Measurements from ENCODE around the gene PTPRN.

The PTPRN gene

DNA sequence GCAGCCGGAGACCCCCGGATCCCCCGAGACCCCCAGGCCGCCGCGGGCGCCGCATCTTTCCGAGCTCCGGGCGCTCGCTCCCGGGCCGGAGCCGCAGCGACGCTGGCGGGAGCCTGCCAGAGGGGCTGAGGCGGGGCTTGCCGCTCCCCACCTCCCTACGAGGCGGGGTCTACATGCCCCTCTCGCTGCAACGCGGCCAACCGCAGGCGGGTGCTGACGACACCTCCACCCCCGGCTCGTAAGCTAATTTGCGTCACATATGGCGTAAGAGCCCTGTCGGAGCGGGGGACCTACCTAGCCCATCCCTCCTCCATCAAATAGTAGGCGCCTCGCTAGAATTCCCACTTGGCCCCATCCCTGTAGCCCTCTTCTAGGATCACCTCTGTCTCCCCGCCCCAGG lies at the start of gene PTPRN:
Gene PTPRN (minus strand): TSS at position 124 of the 400 bp plus-strand sequence. CDS start 69 bp downstream, at position 55.
- Histone ChIP-seq H3K4me3 (ENCODE audit: low read depth in 1 of 2, low read length in 2 of 2) (no peak within 1 kb of the TSS), H3K27me3 (ENCODE audit: low read depth, low read length) (peaks cover 28% of the 10 kb centered on the region), H3K27ac (ENCODE audit: low read length) (no peak within 1 kb of the TSS), H3K4me1 (ENCODE audit: control insufficient read depth in 1 of 2, insufficient read depth in 2 of 2, low read length in 2 of 2) (peaks cover 0 to 13% of the 10 kb centered on the region in 2 donors), H3K9me3 (ENCODE audit: control insufficient read depth in 1 of 2, low read length in 2 of 2) (no peaks in the 10 kb centered on the region), H3K36me3 (ENCODE audit: control insufficient read depth in 1 of 2, insufficient read depth in 2 of 2, low read length in 2 of 2) (no peaks in the 10 kb centered on the region)

DNA sequence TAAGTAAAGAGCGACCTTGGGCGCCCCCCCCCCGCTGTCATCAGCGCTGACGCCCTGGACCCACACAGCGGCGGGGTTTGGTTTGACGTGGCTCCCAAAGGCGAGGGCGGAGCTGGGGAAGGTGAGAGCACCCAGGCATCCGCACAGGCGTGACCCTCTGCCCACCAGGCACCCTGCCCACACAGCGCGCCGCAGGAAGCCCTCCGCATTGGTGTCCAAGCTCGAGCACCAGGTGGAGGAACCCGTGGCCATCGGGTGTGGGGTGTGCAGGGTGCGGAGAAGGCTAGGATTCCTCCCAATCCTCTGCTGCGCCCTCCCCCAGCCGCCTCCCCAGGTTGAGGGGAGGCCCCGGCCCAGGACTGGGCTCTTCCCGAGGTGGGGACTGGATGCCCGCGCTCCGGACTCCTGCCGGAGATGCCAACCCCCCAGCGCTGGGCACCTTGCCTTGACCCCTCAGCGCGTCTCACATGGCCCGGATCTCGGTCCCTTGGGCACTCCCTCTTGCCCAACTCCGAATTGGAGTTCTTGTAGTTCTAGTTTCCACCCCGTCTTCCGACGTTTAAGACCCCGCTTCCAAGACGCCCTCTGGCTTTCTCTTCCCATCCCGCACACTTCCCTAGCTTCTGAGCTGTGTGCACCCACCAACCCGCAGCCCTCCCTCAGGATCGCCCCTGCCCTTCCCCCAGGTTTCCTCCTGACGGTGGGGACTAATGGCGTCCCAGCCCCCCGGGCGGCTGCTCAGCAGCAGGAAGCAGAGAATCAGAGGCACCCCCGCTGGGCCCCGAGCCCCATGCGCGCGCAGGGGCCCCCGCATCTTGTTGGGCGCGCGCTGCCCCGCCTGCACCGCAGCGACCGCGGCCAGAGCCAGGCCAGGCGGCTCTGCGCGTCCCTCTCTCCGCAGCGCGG lies 49.2 kb upstream of the PTPRN start:
- Histone ChIP-seq H3K4me3 (ENCODE audit: low read depth in 1 of 2, low read length in 2 of 2) (peak overlapping the region in 1 of 2 donors; percentile 30), H3K27me3 (ENCODE audit: low read depth, low read length) (peaks cover 16% of the 10 kb centered on the region), H3K9me3 (ENCODE audit: control insufficient read depth in 1 of 2, low read length in 2 of 2) (no peaks in the 10 kb centered on the region), H3K36me3 (ENCODE audit: control insufficient read depth in 1 of 2, insufficient read depth in 2 of 2, low read length in 2 of 2) (no peaks in the 10 kb centered on the region), H3K27ac (ENCODE audit: low read length) (no peak overlapping the region), H3K4me1 (ENCODE audit: control insufficient read depth in 1 of 2, insufficient read depth in 2 of 2, low read length in 2 of 2) (peaks cover 4 to 14% of the 10 kb centered on the region in 2 donors)

DNA sequence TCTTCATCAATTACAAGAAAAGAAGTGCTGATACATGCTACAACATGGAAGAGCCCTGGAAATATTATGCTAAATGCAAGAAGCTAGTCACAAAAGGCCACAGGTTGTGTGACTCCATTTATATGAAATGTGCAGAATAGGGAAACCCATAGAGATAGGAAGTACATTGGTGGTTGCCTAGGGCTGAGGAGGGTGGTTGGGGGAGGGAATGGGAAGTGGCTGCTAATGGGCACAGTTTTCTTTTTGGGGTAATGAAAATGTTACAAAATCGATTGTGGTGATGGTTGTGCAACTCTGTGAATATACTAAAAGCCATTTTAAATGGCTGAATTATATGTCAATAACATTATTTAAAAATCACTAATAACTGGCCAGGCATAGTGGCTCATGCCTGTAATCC lies 47.6 kb upstream of the PTPRN start:
- Histone ChIP-seq H3K4me3 (ENCODE audit: low read depth in 1 of 2, low read length in 2 of 2) (no peak overlapping the region), H3K9me3 (ENCODE audit: control insufficient read depth in 1 of 2, low read length in 2 of 2) (no peaks in the 10 kb centered on the region), H3K36me3 (ENCODE audit: control insufficient read depth in 1 of 2, insufficient read depth in 2 of 2, low read length in 2 of 2) (no peaks in the 10 kb centered on the region), H3K27ac (ENCODE audit: low read length) (no peak overlapping the region), H3K4me1 (ENCODE audit: control insufficient read depth in 1 of 2, insufficient read depth in 2 of 2, low read length in 2 of 2) (peaks cover 0 to 14% of the 10 kb centered on the region in 2 donors), H3K27me3 (ENCODE audit: low read depth, low read length) (peaks cover 16% of the 10 kb centered on the region)

DNA sequence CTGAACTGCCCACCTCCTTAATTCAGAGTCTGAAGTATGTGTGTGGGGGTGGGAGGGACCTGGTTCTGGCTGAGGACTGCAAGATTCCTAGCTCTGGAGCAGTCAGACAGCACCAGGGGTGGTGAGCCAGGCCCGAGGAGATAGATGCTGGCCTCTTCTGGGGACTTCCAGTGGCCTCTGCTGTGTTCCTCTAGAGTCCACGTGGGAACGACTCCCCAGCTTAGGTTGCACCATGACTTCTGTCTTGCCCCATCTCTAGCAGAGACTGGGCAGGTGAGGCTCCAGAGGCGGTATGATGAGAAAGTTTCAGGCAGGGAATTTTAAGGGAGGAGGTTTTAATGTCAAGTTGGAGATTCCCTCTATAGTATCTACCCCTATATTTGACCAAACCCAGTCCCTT lies 45.4 kb upstream of the PTPRN start:
- peaks cover 16% of the 10 kb centered on the region for H3K27me3 ChIP-seq (ENCODE audit: low read depth, low read length)

DNA sequence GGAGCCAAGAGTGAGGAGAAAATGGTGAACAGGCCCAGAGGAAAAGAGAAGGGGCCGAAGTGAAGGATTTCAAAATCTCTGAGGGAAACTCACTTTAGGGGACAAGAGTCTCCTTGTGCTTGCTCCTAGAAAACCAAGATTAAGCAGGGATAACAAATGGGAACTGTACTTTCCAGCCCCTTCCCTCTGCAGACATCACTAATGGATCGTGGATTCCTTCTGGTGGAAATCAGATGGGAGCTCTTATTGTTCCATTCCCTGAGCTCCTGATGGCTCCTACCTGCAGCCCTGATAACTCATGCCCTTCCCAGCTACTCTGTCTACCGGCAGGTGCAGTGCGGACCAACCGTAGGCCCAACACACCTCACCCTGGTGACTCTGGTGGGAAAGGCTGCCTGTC lies 43.9 kb upstream of the PTPRN start:
- H3K36me3 ChIP-seq (ENCODE audit: control insufficient read depth in 1 of 2, insufficient read depth in 2 of 2, low read length in 2 of 2) = no peaks in the 10 kb centered on the region
- no peak overlapping the region for H3K27ac ChIP-seq (ENCODE audit: low read length)
- H3K4me3 ChIP-seq (ENCODE audit: low read depth in 1 of 2, low read length in 2 of 2) = no peak overlapping the region
- peaks cover 0 to 5% of the 10 kb centered on the region in 2 donors for H3K4me1 ChIP-seq (ENCODE audit: control insufficient read depth in 1 of 2, insufficient read depth in 2 of 2, low read length in 2 of 2)
- no peaks in the 10 kb centered on the region for H3K9me3 ChIP-seq (ENCODE audit: control insufficient read depth in 1 of 2, low read length in 2 of 2)
- H3K27me3 ChIP-seq (ENCODE audit: low read depth, low read length) = peaks cover 4% of the 10 kb centered on the region

More for the DNA sequence above, 45.4 kb upstream of the PTPRN start:
- Histone ChIP-seq H3K9me3 (ENCODE audit: control insufficient read depth in 1 of 2, low read length in 2 of 2) (no peaks in the 10 kb centered on the region), H3K27ac (ENCODE audit: low read length) (no peak overlapping the region), H3K4me3 (ENCODE audit: low read depth in 1 of 2, low read length in 2 of 2) (no peak overlapping the region), H3K4me1 (ENCODE audit: control insufficient read depth in 1 of 2, insufficient read depth in 2 of 2, low read length in 2 of 2) (peaks cover 0 to 14% of the 10 kb centered on the region in 2 donors), H3K36me3 (ENCODE audit: control insufficient read depth in 1 of 2, insufficient read depth in 2 of 2, low read length in 2 of 2) (no peaks in the 10 kb centered on the region)

DNA sequence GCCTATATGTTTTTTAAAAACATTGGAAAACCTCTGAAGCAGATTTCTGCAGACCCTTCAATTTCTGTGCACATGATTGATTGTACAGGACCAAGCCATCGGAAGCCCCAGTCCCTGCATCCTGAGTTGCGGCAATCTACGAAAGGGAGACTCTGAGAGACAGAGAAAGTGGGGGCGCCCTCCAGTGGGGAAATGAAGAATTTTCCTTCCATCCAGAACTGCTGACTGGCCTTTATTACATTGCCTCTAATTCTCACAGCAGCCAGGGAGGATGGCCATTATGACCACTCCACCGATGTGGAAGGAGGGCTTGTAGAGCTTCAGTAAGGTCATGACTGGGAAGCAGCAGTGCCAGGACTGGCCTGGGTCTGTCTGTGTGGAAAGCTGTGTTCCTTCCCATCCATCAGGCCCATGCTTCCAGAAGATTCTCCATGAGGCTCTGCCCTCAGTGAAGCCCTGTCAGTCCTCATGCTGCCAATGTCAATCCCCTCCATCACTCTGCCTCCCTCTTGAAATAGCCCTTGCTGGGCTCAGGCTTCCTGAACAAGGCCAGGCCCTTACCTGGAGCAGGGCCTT lies 43.3 kb upstream of the PTPRN start:
- H3K4me1 ChIP-seq (ENCODE audit: control insufficient read depth in 1 of 2, insufficient read depth in 2 of 2, low read length in 2 of 2) = no peaks in the 10 kb centered on the region
- no peaks in the 10 kb centered on the region for H3K9me3 ChIP-seq (ENCODE audit: control insufficient read depth in 1 of 2, low read length in 2 of 2)
- H3K27me3 ChIP-seq (ENCODE audit: low read depth, low read length) = no peaks in the 10 kb centered on the region
- no peak overlapping the region for H3K4me3 ChIP-seq (ENCODE audit: low read depth in 1 of 2, low read length in 2 of 2)
- H3K36me3 ChIP-seq (ENCODE audit: control insufficient read depth in 1 of 2, insufficient read depth in 2 of 2, low read length in 2 of 2) = no peaks in the 10 kb centered on the region
- H3K27ac ChIP-seq (ENCODE audit: low read length) = no peak overlapping the region

DNA sequence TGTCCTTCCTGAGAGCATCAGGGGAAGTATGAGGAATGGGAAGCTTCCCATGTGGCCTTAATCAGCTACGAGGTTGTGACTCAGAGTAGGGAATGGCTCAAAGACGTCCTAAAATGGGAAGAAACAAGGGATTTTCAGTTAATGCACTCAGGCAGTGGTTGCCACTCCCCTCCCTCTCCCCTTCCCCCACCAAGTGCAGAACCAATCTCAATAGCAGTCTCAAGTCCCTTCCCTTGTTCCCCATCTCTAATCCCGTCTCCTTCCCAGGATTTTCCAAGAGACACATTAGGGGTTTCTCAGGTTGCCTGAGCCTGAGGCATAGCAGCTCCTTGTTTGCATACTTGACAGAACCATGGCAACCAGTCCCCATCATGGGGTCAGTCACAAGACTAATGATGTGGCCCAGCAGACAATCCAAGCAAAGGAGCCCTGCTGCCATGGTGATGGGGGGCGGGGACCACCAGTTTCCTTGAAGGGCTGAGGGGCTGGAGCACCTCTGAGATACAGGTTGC lies 41.6 kb upstream of the PTPRN start:
- Histone ChIP-seq H3K27me3 (ENCODE audit: low read depth, low read length) (no peaks in the 10 kb centered on the region), H3K27ac (ENCODE audit: low read length) (no peak overlapping the region), H3K4me3 (ENCODE audit: low read depth in 1 of 2, low read length in 2 of 2) (no peak overlapping the region), H3K4me1 (ENCODE audit: control insufficient read depth in 1 of 2, insufficient read depth in 2 of 2, low read length in 2 of 2) (no peaks in the 10 kb centered on the region), H3K36me3 (ENCODE audit: control insufficient read depth in 1 of 2, insufficient read depth in 2 of 2, low read length in 2 of 2) (no peaks in the 10 kb centered on the region), H3K9me3 (ENCODE audit: control insufficient read depth in 1 of 2, low read length in 2 of 2) (no peaks in the 10 kb centered on the region)

DNA sequence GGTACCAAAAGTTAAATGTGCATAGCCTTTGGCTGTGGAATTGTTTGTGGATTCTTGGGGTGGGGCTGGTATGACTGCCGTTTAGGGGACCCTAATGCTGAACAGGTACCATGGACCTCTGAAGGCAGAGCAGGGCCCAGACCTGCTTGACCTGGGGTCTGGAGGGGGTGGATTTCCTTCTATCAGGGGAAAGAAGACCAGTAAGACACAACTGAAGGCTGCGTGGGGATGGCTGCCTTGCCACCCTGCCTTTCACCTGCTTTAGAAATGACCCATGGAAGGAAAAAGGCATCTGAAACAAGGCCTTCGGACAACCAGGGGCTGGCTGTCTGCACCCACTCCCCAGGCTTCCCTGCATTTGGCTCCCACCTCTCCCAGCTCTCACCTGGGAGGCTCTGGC lies 41.0 kb upstream of the PTPRN start:
- no peak overlapping the region for H3K4me3 ChIP-seq (ENCODE audit: low read depth in 1 of 2, low read length in 2 of 2)
- no peaks in the 10 kb centered on the region for H3K4me1 ChIP-seq (ENCODE audit: control insufficient read depth in 1 of 2, insufficient read depth in 2 of 2, low read length in 2 of 2)
- H3K27ac ChIP-seq (ENCODE audit: low read length) = no peak overlapping the region
- H3K9me3 ChIP-seq (ENCODE audit: control insufficient read depth in 1 of 2, low read length in 2 of 2) = no peaks in the 10 kb centered on the region
- no peaks in the 10 kb centered on the region for H3K27me3 ChIP-seq (ENCODE audit: low read depth, low read length)
- no peaks in the 10 kb centered on the region for H3K36me3 ChIP-seq (ENCODE audit: control insufficient read depth in 1 of 2, insufficient read depth in 2 of 2, low read length in 2 of 2)

DNA sequence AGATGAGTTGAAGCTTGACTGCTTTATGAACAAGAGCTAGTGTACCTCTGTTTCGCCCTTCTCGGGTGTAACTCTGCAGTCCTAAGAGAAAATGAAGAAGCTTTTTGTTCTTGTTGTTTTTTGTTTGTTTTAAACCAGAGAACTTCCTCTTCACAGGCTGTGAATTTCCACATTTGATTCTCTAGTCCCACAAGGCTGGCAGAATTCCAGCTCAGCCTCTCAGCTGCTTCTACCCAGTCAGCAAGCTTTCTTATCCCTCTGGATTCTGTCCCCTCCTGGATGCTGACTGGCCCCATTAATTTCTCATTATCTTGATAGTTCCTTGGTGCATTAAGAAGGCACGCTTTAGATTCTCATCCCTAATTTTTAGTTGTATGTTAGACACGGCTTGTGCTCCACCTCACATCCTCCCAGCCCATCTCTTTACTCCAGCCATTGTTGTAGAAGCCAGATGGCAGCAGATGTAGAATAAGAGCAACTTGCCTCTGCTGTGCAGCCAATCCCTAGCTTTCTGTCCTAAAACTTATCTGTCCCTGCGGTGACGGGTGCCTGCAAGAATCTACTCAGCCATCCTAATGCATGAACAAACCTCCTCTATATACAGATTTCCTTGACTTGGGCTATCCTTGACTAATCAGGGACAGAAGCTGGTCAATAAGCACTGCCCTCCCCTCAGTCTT lies 35.7 kb upstream of the PTPRN start:
- no peaks in the 10 kb centered on the region for H3K36me3 ChIP-seq (ENCODE audit: control insufficient read depth in 1 of 2, insufficient read depth in 2 of 2, low read length in 2 of 2)
- H3K9me3 ChIP-seq (ENCODE audit: control insufficient read depth in 1 of 2, low read length in 2 of 2) = no peaks in the 10 kb centered on the region
- H3K27ac ChIP-seq (ENCODE audit: low read length) = no peak overlapping the region
- H3K27me3 ChIP-seq (ENCODE audit: low read depth, low read length) = no peaks in the 10 kb centered on the region
- H3K4me3 ChIP-seq (ENCODE audit: low read depth in 1 of 2, low read length in 2 of 2) = no peak overlapping the region
- no peaks in the 10 kb centered on the region for H3K4me1 ChIP-seq (ENCODE audit: control insufficient read depth in 1 of 2, insufficient read depth in 2 of 2, low read length in 2 of 2)

DNA sequence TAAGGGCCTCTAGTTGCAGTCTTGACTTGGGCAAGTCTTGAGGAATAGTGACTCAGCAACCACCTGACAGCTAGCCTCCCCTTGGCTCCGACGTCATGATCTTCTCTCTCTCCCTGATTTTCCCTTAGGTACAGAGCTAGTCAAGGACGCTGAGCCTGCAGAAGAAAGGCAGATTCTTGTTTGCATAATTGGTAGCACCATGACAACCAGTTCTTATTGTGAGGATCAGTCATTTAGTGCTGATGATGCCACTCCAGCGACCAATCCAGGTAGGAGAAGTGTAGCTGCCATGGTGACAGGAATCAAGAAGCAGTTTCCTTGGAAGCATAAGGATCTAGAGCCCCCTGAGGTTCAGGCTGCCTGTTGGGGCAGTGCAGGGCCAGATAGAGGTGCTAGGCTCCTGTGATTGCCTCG lies 26.2 kb upstream of the PTPRN start:
- Histone ChIP-seq H3K4me1 (ENCODE audit: control insufficient read depth in 1 of 2, insufficient read depth in 2 of 2, low read length in 2 of 2) (no peaks in the 10 kb centered on the region), H3K27ac (ENCODE audit: low read length) (no peak overlapping the region), H3K36me3 (ENCODE audit: control insufficient read depth in 1 of 2, insufficient read depth in 2 of 2, low read length in 2 of 2) (no peaks in the 10 kb centered on the region), H3K9me3 (ENCODE audit: control insufficient read depth in 1 of 2, low read length in 2 of 2) (peaks cover 0 to 4% of the 10 kb centered on the region in 2 donors), H3K4me3 (ENCODE audit: low read depth in 1 of 2, low read length in 2 of 2) (no peak overlapping the region), H3K27me3 (ENCODE audit: low read depth, low read length) (peaks cover 11% of the 10 kb centered on the region)

DNA sequence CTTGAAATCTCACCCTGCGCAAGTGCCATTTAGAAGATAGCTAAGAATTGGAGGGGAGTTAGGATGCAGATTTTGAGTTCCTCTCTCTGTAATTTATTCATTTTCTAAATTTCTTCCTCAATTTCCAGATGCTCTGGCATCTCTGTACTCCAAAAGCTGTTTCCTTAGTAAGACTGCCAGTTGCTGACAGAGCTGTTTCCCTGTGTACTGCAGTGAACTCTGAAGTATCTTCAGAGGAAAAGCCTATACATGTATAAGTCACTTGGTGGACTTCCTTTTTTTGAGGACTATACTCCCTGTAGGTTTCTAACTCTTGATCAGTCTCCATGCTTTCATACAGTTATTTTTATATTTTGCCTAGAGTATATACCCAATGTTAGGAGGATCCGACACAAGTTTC lies 24.9 kb upstream of the PTPRN start:
- H3K4me3 ChIP-seq (ENCODE audit: low read depth in 1 of 2, low read length in 2 of 2) = no peak overlapping the region
- no peaks in the 10 kb centered on the region for H3K4me1 ChIP-seq (ENCODE audit: control insufficient read depth in 1 of 2, insufficient read depth in 2 of 2, low read length in 2 of 2)
- H3K27me3 ChIP-seq (ENCODE audit: low read depth, low read length) = peaks cover 11% of the 10 kb centered on the region

More for the DNA sequence above, 24.9 kb upstream of the PTPRN start:
- H3K9me3 ChIP-seq (ENCODE audit: control insufficient read depth in 1 of 2, low read length in 2 of 2) = peaks cover 0 to 4% of the 10 kb centered on the region in 2 donors
- H3K27ac ChIP-seq (ENCODE audit: low read length) = no peak overlapping the region
- no peaks in the 10 kb centered on the region for H3K36me3 ChIP-seq (ENCODE audit: control insufficient read depth in 1 of 2, insufficient read depth in 2 of 2, low read length in 2 of 2)

All from muscle layer of duodenum (tissue), 2 donors.